Astrocyte (in vitro differentiated cells and primary cell): ENCODE results near the gene TMA7. TPM values are rescaled to one million over a fixed set of nuclear protein-coding genes. Genes with fewer than 3 reads are reported as not detected.
A peak's percentile ranks its signal among the peaks of the same experiment; 100 is the strongest.

ENCODE experiments used
- DNase-seq: peaks from one replicate; pipeline ENCODE4 v3.0.0-alpha.2; 2010; ENCODE audit warnings: low read depth
- FAIRE-seq: peaks from 2 replicates; lab custom pipeline; 2011; peaks lifted over from hg19 to GRCh38; lab: Jason Lieb, UNC
- H2AFZ ChIP-seq: 2 replicates; pipeline ENCODE4 v1.6.0; 2012; ENCODE audit warnings: low read depth, low read length, inconsistent platforms
- H3K27ac ChIP-seq: 2 replicates; pipeline ENCODE4 v1.5.1; 2011; ENCODE audit warnings: low read depth, low read length, inconsistent platforms
- H3K27me3 ChIP-seq: 2 replicates; pipeline ENCODE4 v1.6.0; 2011; ENCODE audit warnings: low read length, inconsistent platforms; ENCODE audit not compliant: insufficient read depth
- H3K36me3 ChIP-seq: 2 replicates; pipeline ENCODE4 v1.5.1; 2011; ENCODE audit warnings: low read length, inconsistent platforms; ENCODE audit not compliant: insufficient read depth
- H3K4me1 ChIP-seq: 2 replicates; pipeline ENCODE4 v1.5.1; 2011; ENCODE audit warnings: low read length, inconsistent platforms; ENCODE audit not compliant: insufficient read depth
- H3K4me2 ChIP-seq: 2 replicates; pipeline ENCODE4 v1.6.0; 2012; ENCODE audit warnings: low read length, inconsistent platforms
- H3K4me3 ChIP-seq: 2 replicates; pipeline ENCODE4 v1.5.1; 2011; ENCODE audit warnings: low read depth, mild to moderate bottlenecking, low read length, inconsistent platforms; ENCODE audit not compliant: insufficient read depth
- H3K79me2 ChIP-seq: 2 replicates; pipeline ENCODE4 v1.6.0; 2012; ENCODE audit warnings: mild to moderate bottlenecking, low read length, inconsistent platforms; ENCODE audit not compliant: insufficient read depth
- H3K9ac ChIP-seq: 2 replicates; pipeline ENCODE4 v1.6.0; 2012; ENCODE audit warnings: mild to moderate bottlenecking, low read length, inconsistent platforms
- H3K9me3 ChIP-seq: 2 replicates; pipeline ENCODE4 v1.5.1; 2012; ENCODE audit warnings: low read depth, mild to moderate bottlenecking, low read length, inconsistent platforms; ENCODE audit not compliant: insufficient read depth
- H4K20me1 ChIP-seq: 2 replicates; pipeline ENCODE4 v1.6.0; 2012; ENCODE audit warnings: low read length, inconsistent platforms; ENCODE audit not compliant: insufficient read depth
- H3K27ac Mint-ChIP-seq: one replicate; pipeline ENCODE4 v1.8.0; 2021; ENCODE audit warnings: mild to moderate bottlenecking, mixed read lengths; ENCODE audit not compliant: unreplicated experiment
- H3K27me3 Mint-ChIP-seq: one replicate; pipeline ENCODE4 v1.8.0; 2021; ENCODE audit warnings: low read depth, mixed read lengths; ENCODE audit not compliant: unreplicated experiment
- H3K36me3 Mint-ChIP-seq: one replicate; pipeline ENCODE4 v1.8.0; 2021; ENCODE audit warnings: low read depth, mixed read lengths; ENCODE audit not compliant: unreplicated experiment
- H3K4me1 Mint-ChIP-seq: one replicate; pipeline ENCODE4 v1.8.0; 2021; ENCODE audit warnings: low read depth, mixed read lengths; ENCODE audit not compliant: unreplicated experiment
- H3K4me3 Mint-ChIP-seq: one replicate; pipeline ENCODE4 v1.8.0; 2021; ENCODE audit warnings: mild to moderate bottlenecking, moderate library complexity, mixed read lengths; ENCODE audit not compliant: unreplicated experiment
- H3K9me3 Mint-ChIP-seq: one replicate; pipeline ENCODE4 v1.8.0; 2021; ENCODE audit warnings: mild to moderate bottlenecking, mixed read lengths; ENCODE audit not compliant: unreplicated experiment
- EZH2 ChIP-seq: IDR thresholded peaks from 2 replicates; pipeline ENCODE4 v1.6.1; 2012; ENCODE audit warnings: mild to moderate bottlenecking, low read length, inconsistent platforms; ENCODE audit not compliant: insufficient read depth
- total RNA-seq: library from RNA; stranded (reverse); gene quantifications from 2 replicates; pipeline ENCODE4 v1.2.1, GENCODE V29; 2021
- TF ChIP-seq, protein P1 (sequence below): IDR thresholded peaks from 2 replicates; pipeline ENCODE4 v1.5.1; 2011; ENCODE audit warnings: low read depth, mild to moderate bottlenecking, inconsistent platforms, low read length, moderate library complexity; ENCODE audit not compliant: insufficient read depth

TMA7 gene
- total RNA-seq, 1 donor from 2014 or later: 272 TPM

DNA sequence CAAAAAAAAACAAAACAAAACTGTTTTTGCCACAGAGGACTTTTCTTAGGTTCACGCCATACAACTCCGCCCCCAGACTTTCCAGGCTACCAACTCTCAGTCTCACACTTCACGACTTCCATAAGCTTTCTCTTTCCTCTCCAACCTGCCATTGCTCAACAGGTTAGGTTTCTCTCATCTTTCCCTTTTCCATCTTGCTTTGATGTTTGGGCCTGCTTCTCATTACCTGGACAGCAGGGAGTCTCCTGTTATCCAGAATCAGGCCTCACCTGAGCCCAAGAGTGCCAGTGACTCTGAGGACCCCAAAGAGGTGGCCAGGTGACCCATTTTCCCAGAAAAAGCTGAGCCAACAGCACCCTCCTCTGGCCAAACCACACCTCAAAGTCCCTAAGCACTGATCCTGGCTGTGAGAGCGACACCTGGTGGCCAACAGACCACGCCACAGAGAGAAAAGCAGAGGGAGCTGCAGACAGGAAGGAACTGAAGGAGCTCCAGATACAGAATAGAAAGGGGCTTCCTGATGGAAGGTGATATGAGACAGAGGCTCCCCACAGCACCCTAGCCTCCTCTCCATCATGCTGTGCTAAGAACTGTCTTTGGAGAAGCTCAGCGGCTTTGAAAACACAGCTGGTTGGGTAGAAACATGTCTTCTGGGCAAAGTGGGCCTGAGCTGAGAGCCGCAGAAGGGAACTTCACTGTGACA lies 4.1 kb upstream of the TMA7 start:
- no peak overlapping the region for H3K4me2 ChIP-seq
- Mint-ChIP-seq H3K27ac (no peak overlapping the region), H3K4me3 (no peak overlapping the region), H3K36me3 (peaks cover 7% of the 10 kb centered on the region), H3K9me3 (no peaks in the 10 kb centered on the region), H3K27me3 (no peaks in the 10 kb centered on the region), H3K4me1 (peaks cover 29% of the 10 kb centered on the region)
- H3K27me3 ChIP-seq: no peaks in the 10 kb centered on the region
- no peak overlapping the region for H3K4me3 ChIP-seq
- no peak for TF ChIP-seq EZH2
- TF ChIP-seq, protein P1, sequence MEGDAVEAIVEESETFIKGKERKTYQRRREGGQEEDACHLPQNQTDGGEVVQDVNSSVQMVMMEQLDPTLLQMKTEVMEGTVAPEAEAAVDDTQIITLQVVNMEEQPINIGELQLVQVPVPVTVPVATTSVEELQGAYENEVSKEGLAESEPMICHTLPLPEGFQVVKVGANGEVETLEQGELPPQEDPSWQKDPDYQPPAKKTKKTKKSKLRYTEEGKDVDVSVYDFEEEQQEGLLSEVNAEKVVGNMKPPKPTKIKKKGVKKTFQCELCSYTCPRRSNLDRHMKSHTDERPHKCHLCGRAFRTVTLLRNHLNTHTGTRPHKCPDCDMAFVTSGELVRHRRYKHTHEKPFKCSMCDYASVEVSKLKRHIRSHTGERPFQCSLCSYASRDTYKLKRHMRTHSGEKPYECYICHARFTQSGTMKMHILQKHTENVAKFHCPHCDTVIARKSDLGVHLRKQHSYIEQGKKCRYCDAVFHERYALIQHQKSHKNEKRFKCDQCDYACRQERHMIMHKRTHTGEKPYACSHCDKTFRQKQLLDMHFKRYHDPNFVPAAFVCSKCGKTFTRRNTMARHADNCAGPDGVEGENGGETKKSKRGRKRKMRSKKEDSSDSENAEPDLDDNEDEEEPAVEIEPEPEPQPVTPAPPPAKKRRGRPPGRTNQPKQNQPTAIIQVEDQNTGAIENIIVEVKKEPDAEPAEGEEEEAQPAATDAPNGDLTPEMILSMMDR: peak; percentile 100
- peaks cover 19% of the 10 kb centered on the region for H3K4me1 ChIP-seq
- peaks cover 7% of the 10 kb centered on the region for H3K36me3 ChIP-seq
- peaks cover 4% of the 10 kb centered on the region for H4K20me1 ChIP-seq
- no peak overlapping the region for H3K27ac ChIP-seq
- FAIRE-seq (peak; percentile 71), DNase-seq (peak; percentile 50)
- H3K9me3 ChIP-seq: no peaks in the 10 kb centered on the region
- H3K9ac ChIP-seq: no peak overlapping the region
- no peak overlapping the region for H2AFZ ChIP-seq
- H3K79me2 ChIP-seq: peaks cover 17% of the 10 kb centered on the region

DNA sequence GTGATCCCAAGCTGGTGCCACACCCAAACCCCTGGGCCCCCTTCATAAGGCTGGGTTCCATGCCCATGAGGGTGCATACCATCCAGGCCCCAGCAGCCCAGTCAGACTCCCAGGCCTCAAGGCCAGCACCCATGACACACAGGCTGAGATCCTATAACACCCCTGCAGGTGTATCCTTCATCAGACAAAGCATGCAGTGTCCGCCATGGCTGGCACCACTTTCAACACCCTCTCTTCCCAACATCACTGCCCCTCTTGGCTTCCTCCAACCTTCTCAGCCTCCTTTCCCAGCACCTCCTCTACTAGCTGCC lies 3.6 kb upstream of the TMA7 start:
- Mint-ChIP-seq H3K4me1 (peaks cover 28% of the 10 kb centered on the region), H3K4me3 (no peak overlapping the region), H3K27me3 (no peaks in the 10 kb centered on the region), H3K27ac (no peak overlapping the region), H3K9me3 (no peaks in the 10 kb centered on the region), H3K36me3 (peaks cover 8% of the 10 kb centered on the region)
- Histone ChIP-seq H3K79me2 (peaks cover 22% of the 10 kb centered on the region), H3K36me3 (peaks cover 9% of the 10 kb centered on the region), H3K4me1 (peaks cover 22% of the 10 kb centered on the region), H3K27ac (no peak overlapping the region), H3K9ac (no peak overlapping the region), H2AFZ (no peak overlapping the region), H3K9me3 (no peaks in the 10 kb centered on the region), H3K27me3 (no peaks in the 10 kb centered on the region), H4K20me1 (peaks cover 8% of the 10 kb centered on the region), H3K4me3 (no peak overlapping the region), H3K4me2 (no peak overlapping the region)
- FAIRE-seq (no peak), DNase-seq (no peak)
- TF ChIP-seq EZH2: no peak
- TF ChIP-seq, protein P1: no peak

DNA sequence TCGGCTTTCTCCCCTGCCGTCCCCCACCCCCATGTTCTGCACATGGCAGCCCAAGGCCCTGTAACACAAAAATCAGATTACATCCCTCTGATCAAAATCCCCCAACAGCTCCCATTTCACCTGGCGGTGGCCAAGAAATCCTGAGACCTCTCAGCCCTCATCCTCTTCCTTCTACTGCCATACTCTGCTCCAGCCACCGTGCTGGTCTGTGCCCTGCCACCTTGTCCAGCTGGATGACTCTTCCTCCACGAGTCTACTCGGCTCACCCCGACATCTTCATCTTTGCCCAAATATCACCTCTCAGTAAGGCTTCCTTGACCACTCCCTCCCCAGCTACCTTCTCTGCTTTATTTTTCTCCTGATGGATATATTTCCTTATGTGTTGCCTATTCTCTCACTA lies 3.2 kb upstream of the TMA7 start:
- H3K4me1 Mint-ChIP-seq: peaks cover 29% of the 10 kb centered on the region
- Histone ChIP-seq H4K20me1 (peaks cover 12% of the 10 kb centered on the region), H3K9ac (no peak overlapping the region), H3K36me3 (peaks cover 11% of the 10 kb centered on the region), H3K4me3 (no peak overlapping the region), H2AFZ (no peak overlapping the region), H3K4me2 (no peak overlapping the region), H3K9me3 (no peaks in the 10 kb centered on the region), H3K27ac (no peak overlapping the region), H3K27me3 (no peaks in the 10 kb centered on the region), H3K79me2 (peaks cover 26% of the 10 kb centered on the region), H3K4me1 (peaks cover 26% of the 10 kb centered on the region)
- no peaks in the 10 kb centered on the region for H3K27me3 Mint-ChIP-seq
- H3K36me3 Mint-ChIP-seq: peaks cover 10% of the 10 kb centered on the region
- H3K27ac Mint-ChIP-seq: no peak overlapping the region
- no peak for DNase-seq
- FAIRE-seq: no peak
- TF ChIP-seq, protein P1: no peak
- TF ChIP-seq EZH2: no peak
- no peaks in the 10 kb centered on the region for H3K9me3 Mint-ChIP-seq
- H3K4me3 Mint-ChIP-seq: no peak overlapping the region
